PFSK-1 (cell line): ENCODE measurements around the gene MAP4K5.

ENCODE experiments used
- FOXP2 ChIP-seq: optimal IDR thresholded peaks from 2 replicates; pipeline ENCODE3; 2011; ENCODE audit warnings: borderline replicate concordance, control low read depth, inconsistent platforms; ENCODE audit not compliant: insufficient read depth; ENCODE audit errors: extremely low read length, extremely low read depth
- POLR2AphosphoS5 ChIP-seq: IDR thresholded peaks from 2 replicates; pipeline ENCODE4 v1.6.1; 2012; ENCODE audit warnings: low read depth, mild to moderate bottlenecking, control low read depth, low read length, moderate library complexity
- SIN3A ChIP-seq: IDR thresholded peaks from 2 replicates; pipeline ENCODE4 v1.6.1; 2012; ENCODE audit warnings: mild to moderate bottlenecking, low read length, moderate library complexity, borderline replicate concordance; ENCODE audit not compliant: insufficient read depth
- TAF1 ChIP-seq: IDR thresholded peaks from 2 replicates; pipeline ENCODE4 v1.6.1; 2012; ENCODE audit warnings: low read length, control low read depth, borderline replicate concordance; ENCODE audit not compliant: insufficient read depth
- TF ChIP-seq, protein P1 (sequence below), 2 experiments: IDR thresholded peaks; 2 replicates each; pipeline versions ENCODE4 v1.6.1 to v1.8.0; 2011 to 2012; ENCODE audit warnings: low read depth in 2 of 2, low read length in 2 of 2, control low read depth in 1 of 2, inconsistent platforms in 1 of 2, mild to moderate bottlenecking in 1 of 2, moderate library complexity in 1 of 2; ENCODE audit not compliant: insufficient read depth in 1 of 2

The MAP4K5 gene

GRCh38 chr14:50475460-50475859 is 56.9 kb downstream of the MAP4K5 start:
- TF ChIP-seq SIN3A (no peak), FOXP2 (no peak), POLR2AphosphoS5 (no peak)

GRCh38 chr14:50471838-50472465 is 60.4 kb downstream of the MAP4K5 start:
- TF ChIP-seq, protein P1, sequence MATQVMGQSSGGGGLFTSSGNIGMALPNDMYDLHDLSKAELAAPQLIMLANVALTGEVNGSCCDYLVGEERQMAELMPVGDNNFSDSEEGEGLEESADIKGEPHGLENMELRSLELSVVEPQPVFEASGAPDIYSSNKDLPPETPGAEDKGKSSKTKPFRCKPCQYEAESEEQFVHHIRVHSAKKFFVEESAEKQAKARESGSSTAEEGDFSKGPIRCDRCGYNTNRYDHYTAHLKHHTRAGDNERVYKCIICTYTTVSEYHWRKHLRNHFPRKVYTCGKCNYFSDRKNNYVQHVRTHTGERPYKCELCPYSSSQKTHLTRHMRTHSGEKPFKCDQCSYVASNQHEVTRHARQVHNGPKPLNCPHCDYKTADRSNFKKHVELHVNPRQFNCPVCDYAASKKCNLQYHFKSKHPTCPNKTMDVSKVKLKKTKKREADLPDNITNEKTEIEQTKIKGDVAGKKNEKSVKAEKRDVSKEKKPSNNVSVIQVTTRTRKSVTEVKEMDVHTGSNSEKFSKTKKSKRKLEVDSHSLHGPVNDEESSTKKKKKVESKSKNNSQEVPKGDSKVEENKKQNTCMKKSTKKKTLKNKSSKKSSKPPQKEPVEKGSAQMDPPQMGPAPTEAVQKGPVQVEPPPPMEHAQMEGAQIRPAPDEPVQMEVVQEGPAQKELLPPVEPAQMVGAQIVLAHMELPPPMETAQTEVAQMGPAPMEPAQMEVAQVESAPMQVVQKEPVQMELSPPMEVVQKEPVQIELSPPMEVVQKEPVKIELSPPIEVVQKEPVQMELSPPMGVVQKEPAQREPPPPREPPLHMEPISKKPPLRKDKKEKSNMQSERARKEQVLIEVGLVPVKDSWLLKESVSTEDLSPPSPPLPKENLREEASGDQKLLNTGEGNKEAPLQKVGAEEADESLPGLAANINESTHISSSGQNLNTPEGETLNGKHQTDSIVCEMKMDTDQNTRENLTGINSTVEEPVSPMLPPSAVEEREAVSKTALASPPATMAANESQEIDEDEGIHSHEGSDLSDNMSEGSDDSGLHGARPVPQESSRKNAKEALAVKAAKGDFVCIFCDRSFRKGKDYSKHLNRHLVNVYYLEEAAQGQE (IDR thresholded peaks at IDR 0.05; ENCODE audit: insufficient read depth in 1 of 2, low read depth in 2 of 2, low read length in 2 of 2) = no peak
- TF ChIP-seq SIN3A (no peak), TAF1 (no peak), POLR2AphosphoS5 (no peak), FOXP2 (no peak)

GRCh38 chr14:50469982-50470381 is 62.4 kb downstream of the MAP4K5 start:
- TF ChIP-seq, protein P1 (IDR thresholded peaks at IDR 0.05; ENCODE audit: insufficient read depth in 1 of 2, low read depth in 2 of 2, low read length in 2 of 2) = no peak
- TF ChIP-seq FOXP2 (no peak), TAF1 (no peak), SIN3A (no peak)

GRCh38 chr14:50462111-50462510 is 70.3 kb downstream of the MAP4K5 start:
- TF ChIP-seq POLR2AphosphoS5 = no peak
- no peak for TF ChIP-seq TAF1
- no peak for TF ChIP-seq SIN3A
- no peak for TF ChIP-seq FOXP2
- TF ChIP-seq, protein P1 (IDR thresholded peaks at IDR 0.05; ENCODE audit: insufficient read depth in 1 of 2, low read depth in 2 of 2, low read length in 2 of 2) = no peak

DNA sequence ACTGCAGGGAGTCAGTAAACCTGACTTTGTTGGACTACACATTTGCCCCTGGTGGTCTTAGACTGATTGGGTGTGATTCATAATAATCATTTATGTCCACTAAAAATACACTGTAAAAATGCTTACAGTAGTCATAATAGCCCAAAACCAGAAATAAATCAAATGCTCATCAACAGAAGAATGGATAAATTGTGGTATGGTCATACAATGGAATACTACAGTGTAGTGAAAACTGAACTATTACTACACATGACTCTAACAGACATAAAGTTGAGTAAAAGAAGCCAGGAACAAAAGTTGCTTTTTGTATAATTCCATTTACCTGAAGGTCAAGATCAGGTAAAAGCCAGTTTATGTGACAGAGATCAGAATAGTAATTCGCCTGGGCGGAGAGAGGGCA is 78.5 kb downstream of the MAP4K5 start:
- TF ChIP-seq FOXP2 (no peak), SIN3A (no peak), POLR2AphosphoS5 (no peak), TAF1 (no peak)
- TF ChIP-seq, protein P1 (IDR thresholded peaks at IDR 0.05; ENCODE audit: insufficient read depth in 1 of 2, low read depth in 2 of 2, low read length in 2 of 2) = no peak
